ENCODE results near the gene FRAT1.

DNA sequence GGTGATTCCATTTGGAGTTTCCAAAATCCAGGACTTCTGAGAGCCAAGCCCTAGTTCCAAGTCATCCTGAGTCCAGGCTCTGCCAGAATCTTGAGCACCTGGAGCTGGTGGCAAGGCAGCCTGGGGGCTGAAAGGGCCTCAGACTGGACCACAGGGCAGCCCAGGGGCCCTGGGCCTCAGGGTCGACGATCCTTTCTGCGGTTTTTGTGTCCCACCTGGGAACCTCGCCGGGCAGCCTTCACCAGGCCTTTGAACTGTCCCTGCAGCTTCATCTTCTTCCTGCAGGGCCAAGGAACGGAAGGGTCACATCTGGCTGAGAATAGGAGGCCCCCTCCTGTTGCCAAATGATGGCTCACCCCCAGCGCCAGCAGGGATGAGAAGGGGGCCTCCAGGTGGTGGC is 37.8 kb downstream of the FRAT1 start:
- TF ChIP-seq, protein P1, sequence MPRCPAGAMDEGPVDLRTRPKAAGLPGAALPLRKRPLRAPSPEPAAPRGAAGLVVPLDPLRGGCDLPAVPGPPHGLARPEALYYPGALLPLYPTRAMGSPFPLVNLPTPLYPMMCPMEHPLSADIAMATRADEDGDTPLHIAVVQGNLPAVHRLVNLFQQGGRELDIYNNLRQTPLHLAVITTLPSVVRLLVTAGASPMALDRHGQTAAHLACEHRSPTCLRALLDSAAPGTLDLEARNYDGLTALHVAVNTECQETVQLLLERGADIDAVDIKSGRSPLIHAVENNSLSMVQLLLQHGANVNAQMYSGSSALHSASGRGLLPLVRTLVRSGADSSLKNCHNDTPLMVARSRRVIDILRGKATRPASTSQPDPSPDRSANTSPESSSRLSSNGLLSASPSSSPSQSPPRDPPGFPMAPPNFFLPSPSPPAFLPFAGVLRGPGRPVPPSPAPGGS (IDR thresholded peaks at IDR 0.05): no peak
- no peak for TF ChIP-seq RAD21 (conservative IDR thresholded peaks at IDR 0.05 in 1 of 2, IDR thresholded peaks at IDR 0.05 in 1 of 2)
- TF ChIP-seq ZSCAN20 (CRISPR knock-in tag; IDR thresholded peaks at IDR 0.05): no peak
- TF ChIP-seq, protein P2, sequence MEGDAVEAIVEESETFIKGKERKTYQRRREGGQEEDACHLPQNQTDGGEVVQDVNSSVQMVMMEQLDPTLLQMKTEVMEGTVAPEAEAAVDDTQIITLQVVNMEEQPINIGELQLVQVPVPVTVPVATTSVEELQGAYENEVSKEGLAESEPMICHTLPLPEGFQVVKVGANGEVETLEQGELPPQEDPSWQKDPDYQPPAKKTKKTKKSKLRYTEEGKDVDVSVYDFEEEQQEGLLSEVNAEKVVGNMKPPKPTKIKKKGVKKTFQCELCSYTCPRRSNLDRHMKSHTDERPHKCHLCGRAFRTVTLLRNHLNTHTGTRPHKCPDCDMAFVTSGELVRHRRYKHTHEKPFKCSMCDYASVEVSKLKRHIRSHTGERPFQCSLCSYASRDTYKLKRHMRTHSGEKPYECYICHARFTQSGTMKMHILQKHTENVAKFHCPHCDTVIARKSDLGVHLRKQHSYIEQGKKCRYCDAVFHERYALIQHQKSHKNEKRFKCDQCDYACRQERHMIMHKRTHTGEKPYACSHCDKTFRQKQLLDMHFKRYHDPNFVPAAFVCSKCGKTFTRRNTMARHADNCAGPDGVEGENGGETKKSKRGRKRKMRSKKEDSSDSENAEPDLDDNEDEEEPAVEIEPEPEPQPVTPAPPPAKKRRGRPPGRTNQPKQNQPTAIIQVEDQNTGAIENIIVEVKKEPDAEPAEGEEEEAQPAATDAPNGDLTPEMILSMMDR (IDR thresholded peaks at IDR 0.05): no peak
- TF ChIP-seq, protein P3, sequence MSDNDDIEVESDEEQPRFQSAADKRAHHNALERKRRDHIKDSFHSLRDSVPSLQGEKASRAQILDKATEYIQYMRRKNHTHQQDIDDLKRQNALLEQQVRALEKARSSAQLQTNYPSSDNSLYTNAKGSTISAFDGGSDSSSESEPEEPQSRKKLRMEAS (IDR thresholded peaks at IDR 0.05): no peak

All from A549 (cell line).